IMR-90 (cell line): ENCODE results near the gene LRRC36. TPM values are rescaled to one million over a fixed set of nuclear protein-coding genes. Genes with fewer than 3 reads are reported as not detected.

Source experiments
- ATAC-seq: fragments of 200-7000 bp; cut with Tn5 transposase; 2 replicates; pipeline ENCODE4 v1.9.1; 2020; ENCODE audit warnings: low read depth, mild to moderate bottlenecking, moderate library complexity
- BruUV-seq: library from RNA; stranded (reverse); fragments of 400-500 nt; replicated peaks from 2 replicates; lab custom pipeline; 2021; lab: Mats Ljungman, UMichigan
- CTCF ChIA-PET: fragments of 300-600 bp; formaldehyde crosslinking; extraction: SDS; loops from one replicate; lab custom pipeline; 2021; ENCODE audit warnings: antibody characterized with exemption; lab: Yijun Ruan, JAX
- POLR2A ChIA-PET: fragments of 300-600 bp; sonication (Branson Sonifier 250); formaldehyde crosslinking; loops from one replicate; lab custom pipeline; 2022; ENCODE audit warnings: antibody characterized with exemption; ENCODE audit not compliant: unreplicated experiment; lab: Charles Lee
- DNase-seq: peaks from one replicate; pipeline ENCODE4 v3.0.0; 2013
- H2AFZ ChIP-seq: replicated peaks from 2 replicates; pipeline ENCODE3; 2013; ENCODE audit warnings: low read length, mild to moderate bottlenecking; ENCODE audit not compliant: poor library complexity
- H2AK5ac ChIP-seq: 2 replicates; pipeline ENCODE4 v1.6.1; 2013; ENCODE audit warnings: low read depth, low read length, inconsistent platforms
- H2AK9ac ChIP-seq: replicated peaks from 2 replicates; pipeline ENCODE3; 2013; ENCODE audit warnings: mild to moderate bottlenecking, low read depth, low read length, moderate library complexity; ENCODE audit not compliant: poor library complexity
- H2BK120ac ChIP-seq: 2 replicates; pipeline ENCODE4 v1.6.1; 2013; ENCODE audit warnings: low read depth, low read length, inconsistent platforms
- H2BK15ac ChIP-seq: 3 replicates; pipeline ENCODE4 v1.6.1; 2013; ENCODE audit warnings: low read depth, low read length, inconsistent platforms
- H2BK20ac ChIP-seq: 2 replicates; pipeline ENCODE4 v1.6.1; 2013; ENCODE audit warnings: low read depth, mild to moderate bottlenecking, inconsistent platforms, low read length, moderate library complexity
- H2BK5ac ChIP-seq: 2 replicates; pipeline ENCODE4 v1.6.1; 2013; ENCODE audit warnings: mild to moderate bottlenecking, low read depth, low read length, inconsistent platforms; ENCODE audit not compliant: poor library complexity, severe bottlenecking
- H3K14ac ChIP-seq: replicated peaks from 2 replicates; pipeline ENCODE4 v1.6.1; 2013; ENCODE audit warnings: low read depth, low read length, inconsistent platforms
- H3K18ac ChIP-seq: 2 replicates; pipeline ENCODE4 v1.6.1; 2013; ENCODE audit warnings: low read depth, low read length, control low read depth
- H3K23ac ChIP-seq: 2 replicates; pipeline ENCODE4 v1.6.1; 2013; ENCODE audit warnings: low read depth, low read length, inconsistent platforms
- H3K27ac ChIP-seq: 2 replicates; pipeline ENCODE4 v1.5.1; 2013; ENCODE audit warnings: mild to moderate bottlenecking, control low read depth, low read length; ENCODE audit not compliant: insufficient read depth
- H3K27me3 ChIP-seq: 2 replicates; pipeline ENCODE4 v1.6.1; 2013; ENCODE audit warnings: low read length; ENCODE audit not compliant: control insufficient read depth, insufficient read depth
- H3K36me3 ChIP-seq: 2 replicates; pipeline ENCODE4 v1.6.1; 2013; ENCODE audit warnings: low read length, mixed read lengths; ENCODE audit not compliant: control insufficient read depth, insufficient read depth
- H3K4ac ChIP-seq: 2 replicates; pipeline ENCODE4 v1.6.1; 2013; ENCODE audit warnings: low read depth, low read length, inconsistent platforms
- H3K4me1 ChIP-seq: 2 replicates; pipeline ENCODE4 v1.6.1; 2013; ENCODE audit warnings: low read length, mixed read lengths; ENCODE audit not compliant: control insufficient read depth, insufficient read depth
- H3K4me2 ChIP-seq: 2 replicates; pipeline ENCODE4 v1.6.1; 2013; ENCODE audit warnings: low read depth, mild to moderate bottlenecking, control low read depth, low read length, moderate library complexity
- H3K4me3 ChIP-seq: 2 replicates; pipeline ENCODE4 v1.5.1; 2013; ENCODE audit warnings: low read depth, mild to moderate bottlenecking, control low read depth, low read length, moderate library complexity; ENCODE audit not compliant: insufficient read depth
- H3K56ac ChIP-seq: 2 replicates; pipeline ENCODE4 v1.6.1; 2013; ENCODE audit warnings: low read length, inconsistent platforms; ENCODE audit not compliant: insufficient read depth; ENCODE audit errors: extremely low read depth
- H3K79me1 ChIP-seq, 2 experiments: 2 replicates each; pipeline ENCODE4 v1.6.1; 2013; ENCODE audit warnings: low read length in 2 of 2, inconsistent platforms in 1 of 2, low read depth in 1 of 2
- H3K9ac ChIP-seq: 2 replicates; pipeline ENCODE4 v1.6.1; 2013; ENCODE audit warnings: low read depth, low read length, control low read depth
- H3K9me1 ChIP-seq: 2 replicates; pipeline ENCODE4 v1.6.1; 2013; ENCODE audit warnings: low read length, inconsistent platforms; ENCODE audit not compliant: insufficient read depth
- H3K9me3 ChIP-seq: 2 replicates; pipeline ENCODE4 v1.6.1; 2013; ENCODE audit warnings: low read length; ENCODE audit not compliant: control insufficient read depth, insufficient read depth
- H4K20me1 ChIP-seq: 2 replicates; pipeline ENCODE4 v1.6.1; 2013; ENCODE audit warnings: low read length, inconsistent platforms; ENCODE audit not compliant: insufficient read depth
- H4K5ac ChIP-seq: 2 replicates; pipeline ENCODE4 v1.6.1; 2013; ENCODE audit warnings: mild to moderate bottlenecking, low read depth, low read length, control low read depth
- H4K8ac ChIP-seq, 2 experiments: 2 replicates each; pipeline ENCODE4 v1.6.1; 2013; ENCODE audit warnings: low read depth in 2 of 2, low read length in 2 of 2, control low read depth in 1 of 2, inconsistent platforms in 1 of 2
- H4K91ac ChIP-seq: 2 replicates; pipeline ENCODE4 v1.6.1; 2013; ENCODE audit warnings: low read depth, low read length, inconsistent platforms; ENCODE audit not compliant: insufficient read depth
- CTCF ChIP-seq: conservative IDR thresholded peaks from 2 replicates; pipeline ENCODE4 v1.5.1; 2012; ENCODE audit warnings: mild to moderate bottlenecking, low read depth, low read length, improper control_type of control experiment
- POLR2A ChIP-seq: IDR thresholded peaks from 2 replicates; pipeline ENCODE4 v1.6.1; 2012; ENCODE audit warnings: mild to moderate bottlenecking, low read depth, low read length
- RAD21 ChIP-seq: IDR thresholded peaks from 2 replicates; pipeline ENCODE4 v1.6.1; 2012; ENCODE audit warnings: low read length, improper control_type of control experiment
- SMC3 ChIP-seq: fragments of 150-350 bp; IDR thresholded peaks from 2 replicates; pipeline ENCODE4 v1.6.1; 2016; ENCODE audit warnings: low read depth, mild to moderate bottlenecking, antibody characterized with exemption, low read length, moderate library complexity
- dilution Hi-C: fragments of 300-500 bp; cut with HindIII; formaldehyde crosslinking; loops from one replicate; pipeline ENCODE4 v1.14.3; 2018; ENCODE audit warnings: low sequenced_read_pairs; ENCODE audit not compliant: unreplicated experiment
- in situ Hi-C: fragments of 300-500 bp; cut with MboI; formaldehyde crosslinking; loops from 3 replicates; pipeline ENCODE4 v1.14.3; 2019; ENCODE audit warnings: low sequenced_read_pairs, inconsistent platforms, mixed read lengths
- intact Hi-C: fragments of 100-400 bp; cut with micrococcal nuclease; formaldehyde crosslinking; loops from 2 replicates; pipeline ENCODE4 v1.10.0; 2022
- polyA plus RNA-seq, 3 experiments: library from polyadenylated mRNA; depleted of rRNA; stranded (reverse); fragments of >200 nt; gene quantifications; 2 replicates each; pipeline ENCODE4 v1.2.3, GENCODE V29; 2012; ENCODE audit warnings: low replicate concordance in 1 of 3
- total RNA-seq: library from RNA; depleted of rRNA; stranded (reverse); fragments of >200 nt; gene quantifications from 2 replicates; pipeline ENCODE4 v1.2.3, GENCODE V29; 2012

Gene LRRC36
- total and polyA plus RNA-seq, 2 of the 4 experiments (the other 2 are of a cell fraction), result 0.18 to 0.29 TPM

DNA sequence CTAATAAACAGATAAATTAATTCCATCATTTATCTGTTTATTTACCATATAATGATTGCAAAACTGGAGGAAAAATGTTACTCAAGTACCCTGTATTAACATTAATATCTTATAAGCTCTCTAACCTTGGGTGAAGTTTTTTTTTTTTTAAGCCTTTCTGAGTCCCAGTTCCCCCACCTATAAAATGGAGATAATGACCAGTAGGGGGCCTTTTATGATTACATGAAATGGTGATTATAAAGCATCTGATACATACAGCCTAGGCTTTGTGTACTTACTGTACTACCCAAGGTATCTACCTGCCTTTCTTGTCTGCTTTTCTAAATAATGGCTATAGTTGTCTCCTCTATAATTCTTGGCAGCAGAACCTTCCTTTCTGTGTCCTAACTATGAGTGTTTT, 22.6 kb downstream of the LRRC36 start:
- Histone ChIP-seq H3K79me1 (no peaks in the 10 kb centered on the region), H3K9me3 (no peaks in the 10 kb centered on the region), H3K4me1 (no peaks in the 10 kb centered on the region), H3K27ac (no peak overlapping the region), H3K23ac (no peak overlapping the region), H3K4ac (no peak overlapping the region), H3K56ac (no peak overlapping the region), H2BK5ac (no peak overlapping the region), H2BK120ac (no peak overlapping the region), H2BK20ac (no peak overlapping the region), H3K14ac (no peak overlapping the region), H3K27me3 (peaks cover 4% of the 10 kb centered on the region), H4K91ac (no peak overlapping the region), H3K4me2 (no peak overlapping the region), H3K18ac (no peak overlapping the region), H2AK9ac (no peak overlapping the region), H3K9me1 (no peaks in the 10 kb centered on the region), H3K4me3 (no peak overlapping the region), H4K8ac (no peak overlapping the region), H3K9ac (no peak overlapping the region), H4K20me1 (no peaks in the 10 kb centered on the region), H4K5ac (no peak overlapping the region), H2BK15ac (no peak overlapping the region), H2AFZ (no peak overlapping the region), H2AK5ac (no peak overlapping the region), H3K36me3 (no peaks in the 10 kb centered on the region)
- ChIA-PET POLR2A (no interaction called here), CTCF (interaction anchor here (0.6 kb wide), 3 partner anchors 10 to 33 kb away, joined by 3 to 5 read pairs (median 3); no protein-coding TSS in a partner anchor)
- dilution Hi-C loops (no loop called here), in situ Hi-C loops (no loop called here), intact Hi-C loops (loop anchor here (5.0 kb wide), 2 partner anchors 33 to 118 kb away; no protein-coding TSS in a partner anchor)
- TF ChIP-seq POLR2A (no peak), CTCF (peak; percentile 61), SMC3 (peak; percentile 47), RAD21 (peak; percentile 38)
- ATAC-seq (peak; percentile 46; the same call in 1 of the 2 replicates), DNase-seq (peak; percentile 44)
- BruUV-seq, result no TSS peak
